Naive thymus-derived CD4-positive, alpha-beta T cell (primary cell): ENCODE data around the gene ZNF160. TPM values are rescaled to one million over a fixed set of nuclear protein-coding genes. Genes with fewer than 3 reads are reported as not detected.

Source experiments
- ATAC-seq: fragments of 150-1000 bp; cut with Tn5 transposase; 2 replicates; pipeline ENCODE4 v1.10.0; 2021; ENCODE audit warnings: mild to moderate bottlenecking, moderate library complexity
- CTCF ChIA-PET: fragments of 350-600 bp; sonication (Branson Sonifier 250); formaldehyde crosslinking; loops from one replicate; lab custom pipeline; 2021; ENCODE audit warnings: antibody characterized with exemption; lab: Charles Lee
- POLR2A ChIA-PET: fragments of 350-600 bp; sonication (Branson Sonifier 250); formaldehyde crosslinking; loops from one replicate; lab custom pipeline; 2021; ENCODE audit warnings: antibody characterized with exemption, inconsistent platforms; lab: Charles Lee
- DNase-seq, 9 donors: peaks; one replicate each; pipeline versions ENCODE4 v3.0.0 to v3.0.0-alpha.2; 2020 to 2022; ENCODE audit warnings: mixed read lengths in 1 of 9
- H3K27ac ChIP-seq: one replicate; pipeline ENCODE4 v1.7.0; 2013; ENCODE audit warnings: mild to moderate bottlenecking, low read depth, low read length, moderate library complexity
- H3K27me3 ChIP-seq, 2 donors: one replicate each; pipeline ENCODE4 v1.7.0; 2013; ENCODE audit warnings: low read length in 2 of 2, mild to moderate bottlenecking in 2 of 2, moderate library complexity in 2 of 2; ENCODE audit not compliant: control insufficient read depth in 2 of 2, insufficient read depth in 2 of 2
- H3K36me3 ChIP-seq, 3 experiments: 1 replicate in 2 of 3; 2 replicates in 1 of 3; pipeline ENCODE4 v1.7.0; 2013; ENCODE audit warnings: low read length in 3 of 3, mild to moderate bottlenecking in 3 of 3, moderate library complexity in 1 of 3; ENCODE audit not compliant: insufficient read depth in 3 of 3, control insufficient read depth in 2 of 3
- H3K4me1 ChIP-seq, 2 donors: one replicate each; pipeline ENCODE4 v1.7.0; 2013; ENCODE audit warnings: low read length in 2 of 2, mild to moderate bottlenecking in 2 of 2, moderate library complexity in 1 of 2; ENCODE audit not compliant: control insufficient read depth in 2 of 2, insufficient read depth in 2 of 2
- H3K4me3 ChIP-seq: 2 replicates; pipeline ENCODE4 v1.7.0; 2013; ENCODE audit warnings: mild to moderate bottlenecking, low read length
- H3K9me3 ChIP-seq, 3 experiments: 1 replicate in 2 of 3; 2 replicates in 1 of 3; pipeline ENCODE4 v1.7.0; 2013; ENCODE audit warnings: low read length in 3 of 3; ENCODE audit not compliant: control insufficient read depth in 2 of 3
- H3K27ac Mint-ChIP-seq, 9 donors: one replicate each; pipeline ENCODE4 v1.8.0; 2020 to 2022; ENCODE audit warnings: mixed read lengths in 9 of 9, mild to moderate bottlenecking in 8 of 9, moderate library complexity in 5 of 9, inconsistent platforms in 2 of 9
- H3K27me3 Mint-ChIP-seq, 5 donors: one replicate each; pipeline ENCODE4 v1.8.0; 2021 to 2022; ENCODE audit warnings: mixed read lengths in 5 of 5, mild to moderate bottlenecking in 1 of 5
- H3K36me3 Mint-ChIP-seq, 5 donors: one replicate each; pipeline ENCODE4 v1.8.0; 2020 to 2022; ENCODE audit warnings: mixed read lengths in 5 of 5, mild to moderate bottlenecking in 3 of 5, inconsistent platforms in 1 of 5
- H3K4me1 Mint-ChIP-seq, 7 donors: one replicate each; pipeline ENCODE4 v1.8.0; 2020 to 2022; ENCODE audit warnings: mixed read lengths in 7 of 7, mild to moderate bottlenecking in 3 of 7, inconsistent platforms in 1 of 7
- H3K4me3 Mint-ChIP-seq, 10 donors: one replicate each; pipeline ENCODE4 v1.8.0; 2020 to 2022; ENCODE audit warnings: mild to moderate bottlenecking in 10 of 10, mixed read lengths in 10 of 10, moderate library complexity in 6 of 10, inconsistent platforms in 2 of 10
- H3K9me3 Mint-ChIP-seq, 11 donors: one replicate each; pipeline ENCODE4 v1.8.0; 2020 to 2022; ENCODE audit warnings: mixed read lengths in 11 of 11, mild to moderate bottlenecking in 4 of 11, inconsistent platforms in 1 of 11, moderate library complexity in 1 of 11
- intact Hi-C, 2 donors: fragments of 100-400 bp; cut with micrococcal nuclease; formaldehyde crosslinking; loops; one replicate each; pipeline ENCODE4 v1.15.1; 2023
- polyA plus RNA-seq, 2 donors: library from polyadenylated mRNA; unstranded; fragments of 300-500 nt; fragmentation: Illumina TruSeq; gene quantifications; one replicate each; pipeline ENCODE4 v1.2.3, GENCODE V29; 2021
- total RNA-seq, 6 experiments: library from RNA in 5 of 6; stranded (reverse) in 5 of 6; gene quantifications; 1 replicate in 5 of 6; 2 replicates in 1 of 6; pipeline ENCODE4 v1.2.3 and lab custom pipeline; 2021 to 2026

ZNF160 gene
- total and polyA plus RNA-seq, 7 experiments from 2014 or later = 24.2 to 75.3 (median 40.9) TPM

DNA sequence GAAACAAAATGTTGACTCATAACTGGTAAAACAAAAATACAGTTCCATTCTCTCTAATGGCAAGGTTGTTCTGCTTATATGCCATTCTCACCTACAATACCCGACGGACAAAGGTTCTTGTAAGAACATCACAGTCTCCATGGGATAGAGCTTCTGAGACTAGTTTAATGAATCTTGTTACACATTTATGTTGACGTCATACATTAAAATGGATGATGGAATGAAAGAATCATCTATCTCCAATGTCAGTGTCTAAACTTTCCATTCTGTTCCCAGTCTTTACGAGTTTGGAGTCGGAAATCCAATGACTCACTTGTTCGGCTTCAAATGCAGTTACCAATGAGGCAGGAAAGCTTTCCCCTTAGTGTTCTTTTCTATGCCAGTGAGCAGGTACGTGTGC, 17.7 kb downstream of the ZNF160 start:
- DNase-seq (no peak), ATAC-seq (no peak)
- intact Hi-C loops = no loop called here
- peaks cover 4 to 95% (median 37%) of the 10 kb centered on the region in 11 donors for H3K9me3 Mint-ChIP-seq
- ChIA-PET POLR2A (no interaction called here), CTCF (no interaction called here)
- no peaks in the 10 kb centered on the region for H3K4me1 ChIP-seq
- peaks cover 3 to 8% (median 6%) of the 10 kb centered on the region in 7 donors for H3K4me1 Mint-ChIP-seq
- H3K4me3 Mint-ChIP-seq = no peak overlapping the region
- H3K36me3 ChIP-seq = peaks cover 18 to 78% (median 32%) of the 10 kb centered on the region in 3 experiments
- no peaks in the 10 kb centered on the region for H3K27me3 ChIP-seq
- H3K27ac Mint-ChIP-seq = peak overlapping the region in 1 of 9 donors; percentile 8
- H3K27ac ChIP-seq = no peak overlapping the region
- no peak overlapping the region for H3K4me3 ChIP-seq
- peaks cover 0 to 32% (median 7%) of the 10 kb centered on the region in 3 experiments for H3K9me3 ChIP-seq
- peaks cover 54 to 98% (median 97%) of the 10 kb centered on the region in 5 donors for H3K36me3 Mint-ChIP-seq
- H3K27me3 Mint-ChIP-seq = no peaks in the 10 kb centered on the region

DNA sequence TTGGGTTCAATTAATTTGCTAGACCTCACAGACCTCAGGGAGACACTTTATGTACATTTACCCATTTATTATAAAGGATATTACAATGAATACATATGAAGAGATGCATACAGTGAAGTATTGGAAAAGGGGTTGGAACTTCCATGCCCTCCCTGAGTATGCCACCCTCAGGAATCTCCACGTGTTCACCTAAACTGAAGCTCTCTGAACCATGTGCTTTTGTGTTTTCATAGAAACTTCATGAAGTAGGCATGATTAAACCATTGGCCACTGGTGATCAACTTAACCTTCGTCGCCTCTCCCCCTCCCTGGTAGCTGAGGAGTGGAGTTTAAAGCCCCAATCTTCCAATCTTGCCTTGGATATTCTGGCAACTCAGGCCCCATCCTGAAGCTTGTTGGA, 20.3 kb downstream of the ZNF160 start:
- CTCF ChIA-PET = no interaction called here
- POLR2A ChIA-PET = interaction anchor here (0.7 kb wide), 1 partner anchor 19 kb away, joined by 3 read pairs; no protein-coding TSS in a partner anchor
- peaks cover 0 to 6% (median 3%) of the 10 kb centered on the region in 7 donors for H3K4me1 Mint-ChIP-seq
- no peaks in the 10 kb centered on the region for H3K4me1 ChIP-seq
- no peak for ATAC-seq
- no peaks in the 10 kb centered on the region for H3K27me3 Mint-ChIP-seq
- H3K27ac Mint-ChIP-seq = no peak overlapping the region
- peaks cover 0 to 46% (median 7%) of the 10 kb centered on the region in 3 experiments for H3K9me3 ChIP-seq
- H3K4me3 Mint-ChIP-seq = no peak overlapping the region
- H3K9me3 Mint-ChIP-seq = peaks cover 12 to 98% (median 56%) of the 10 kb centered on the region in 11 donors
- H3K27ac ChIP-seq = no peak overlapping the region
- no peaks in the 10 kb centered on the region for H3K27me3 ChIP-seq
- H3K36me3 Mint-ChIP-seq = peaks cover 53 to 98% (median 96%) of the 10 kb centered on the region in 5 donors
- H3K4me3 ChIP-seq = no peak overlapping the region
- peaks cover 11 to 76% (median 30%) of the 10 kb centered on the region in 3 experiments for H3K36me3 ChIP-seq
- intact Hi-C loops = no loop called here
- DNase-seq = no peak

DNA sequence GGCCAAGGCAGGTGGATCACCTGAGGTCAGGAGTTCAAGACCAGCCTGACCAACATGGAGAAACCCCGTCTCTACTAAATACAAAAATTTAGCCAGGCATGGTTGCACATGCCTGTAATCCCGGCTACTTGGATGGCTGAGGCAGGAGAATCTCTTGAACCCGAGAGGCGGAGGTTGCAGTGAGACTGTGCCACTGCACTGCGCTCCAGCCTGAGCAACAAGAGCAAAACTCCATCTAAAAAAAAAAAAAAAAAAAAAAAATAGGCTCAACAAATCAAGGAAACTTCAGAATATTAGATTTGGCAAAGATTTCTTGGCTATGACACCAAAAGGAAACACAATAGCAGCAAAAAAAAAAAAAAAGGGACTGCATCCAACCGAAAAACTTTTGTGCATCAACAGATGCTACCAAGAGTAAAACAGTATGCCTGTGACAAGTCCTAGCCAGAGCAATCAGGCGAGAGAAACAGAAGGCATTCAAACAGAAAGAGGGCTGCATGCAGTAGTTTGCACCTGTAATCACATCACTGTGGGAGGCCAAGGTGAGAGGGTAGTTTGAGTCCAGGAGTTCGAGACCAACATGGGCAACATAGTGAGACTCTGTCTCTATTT, 23.8 kb downstream of the ZNF160 start:
- intact Hi-C loops = no loop called here
- Mint-ChIP-seq H3K4me3 (no peak overlapping the region), H3K4me1 (peaks cover 0 to 4% (median 0%) of the 10 kb centered on the region in 7 donors), H3K9me3 (peaks cover 12 to 100% (median 86%) of the 10 kb centered on the region in 11 donors), H3K27me3 (no peaks in the 10 kb centered on the region), H3K27ac (peak overlapping the region in 2 of 9 donors; percentile 39 to 48), H3K36me3 (peaks cover 57 to 98% (median 97%) of the 10 kb centered on the region in 5 donors)
- no peaks in the 10 kb centered on the region for H3K4me1 ChIP-seq
- H3K9me3 ChIP-seq = peaks cover 6 to 73% (median 21%) of the 10 kb centered on the region in 3 experiments
- H3K4me3 ChIP-seq = no peak overlapping the region
- no peak for DNase-seq
- H3K27me3 ChIP-seq = no peaks in the 10 kb centered on the region
- H3K27ac ChIP-seq = no peak overlapping the region
- CTCF ChIA-PET = no interaction called here
- ATAC-seq = no peak
- POLR2A ChIA-PET = no interaction called here
- H3K36me3 ChIP-seq = peaks cover 12 to 71% (median 20%) of the 10 kb centered on the region in 3 experiments

DNA sequence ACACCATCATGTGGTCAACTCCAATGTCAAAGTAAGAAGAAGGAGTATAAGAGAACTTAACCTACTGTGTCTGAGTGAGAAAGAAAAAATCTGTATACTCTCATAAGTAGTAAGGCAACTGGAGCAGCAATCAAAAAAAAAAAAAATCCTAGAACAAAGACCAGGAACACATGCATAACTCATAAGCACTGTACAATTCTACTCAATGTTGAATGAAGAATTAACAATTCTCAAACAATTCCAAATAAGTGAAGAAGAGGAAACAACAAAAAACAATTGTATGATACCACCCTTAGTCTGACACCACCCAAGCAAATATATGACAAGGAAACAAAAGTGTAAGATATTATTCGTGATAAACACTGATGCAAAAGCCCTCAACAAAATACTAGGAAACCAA, 24.6 kb downstream of the ZNF160 start:
- no peaks in the 10 kb centered on the region for H3K4me1 ChIP-seq
- Mint-ChIP-seq H3K4me3 (no peak overlapping the region), H3K4me1 (peaks cover 0 to 4% (median 0%) of the 10 kb centered on the region in 7 donors), H3K9me3 (peaks cover 12 to 100% (median 84%) of the 10 kb centered on the region in 11 donors), H3K36me3 (peaks cover 55 to 98% (median 97%) of the 10 kb centered on the region in 5 donors), H3K27me3 (no peaks in the 10 kb centered on the region), H3K27ac (peak overlapping the region in 1 of 9 donors; percentile 32)
- peaks cover 16 to 72% (median 25%) of the 10 kb centered on the region in 3 experiments for H3K36me3 ChIP-seq
- ATAC-seq (no peak), DNase-seq (no peak)
- H3K4me3 ChIP-seq = no peak overlapping the region
- peaks cover 6 to 74% (median 21%) of the 10 kb centered on the region in 3 experiments for H3K9me3 ChIP-seq
- no peaks in the 10 kb centered on the region for H3K27me3 ChIP-seq
- intact Hi-C loops = no loop called here
- no peak overlapping the region for H3K27ac ChIP-seq
- ChIA-PET POLR2A (no interaction called here), CTCF (no interaction called here)

DNA sequence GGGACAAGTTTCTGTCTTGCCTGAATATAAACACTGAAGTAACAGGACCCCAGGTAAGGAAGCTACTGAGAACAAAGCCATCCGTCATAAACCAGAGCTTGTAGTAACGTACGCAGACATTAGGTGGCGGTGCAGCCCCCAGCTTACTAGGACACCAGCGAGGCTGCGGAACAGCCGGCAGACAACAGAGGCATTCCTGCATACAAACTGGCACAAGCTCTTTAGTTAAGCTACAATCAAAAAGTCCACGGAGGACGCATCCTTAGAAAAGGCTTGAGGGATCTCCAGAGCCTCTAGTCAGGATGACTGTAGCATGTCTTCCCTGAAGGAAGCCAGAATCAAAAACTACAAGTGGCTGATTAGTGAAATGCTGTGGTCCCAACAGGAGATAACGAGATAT, 26.2 kb downstream of the ZNF160 start:
- Histone ChIP-seq H3K9me3 (peaks cover 6 to 82% (median 24%) of the 10 kb centered on the region in 3 experiments), H3K4me1 (no peaks in the 10 kb centered on the region), H3K4me3 (no peak overlapping the region), H3K27ac (no peak overlapping the region), H3K36me3 (peaks cover 24 to 82% (median 35%) of the 10 kb centered on the region in 3 experiments), H3K27me3 (no peaks in the 10 kb centered on the region)
- ChIA-PET CTCF (no interaction called here), POLR2A (no interaction called here)
- Mint-ChIP-seq H3K9me3 (peaks cover 12 to 100% (median 84%) of the 10 kb centered on the region in 11 donors), H3K27ac (no peak overlapping the region), H3K27me3 (no peaks in the 10 kb centered on the region), H3K36me3 (peaks cover 56 to 98% (median 95%) of the 10 kb centered on the region in 5 donors), H3K4me3 (no peak overlapping the region), H3K4me1 (peaks cover 0 to 4% (median 0%) of the 10 kb centered on the region in 7 donors)
- no peak for DNase-seq
- ATAC-seq = no peak
- intact Hi-C loops = no loop called here

DNA sequence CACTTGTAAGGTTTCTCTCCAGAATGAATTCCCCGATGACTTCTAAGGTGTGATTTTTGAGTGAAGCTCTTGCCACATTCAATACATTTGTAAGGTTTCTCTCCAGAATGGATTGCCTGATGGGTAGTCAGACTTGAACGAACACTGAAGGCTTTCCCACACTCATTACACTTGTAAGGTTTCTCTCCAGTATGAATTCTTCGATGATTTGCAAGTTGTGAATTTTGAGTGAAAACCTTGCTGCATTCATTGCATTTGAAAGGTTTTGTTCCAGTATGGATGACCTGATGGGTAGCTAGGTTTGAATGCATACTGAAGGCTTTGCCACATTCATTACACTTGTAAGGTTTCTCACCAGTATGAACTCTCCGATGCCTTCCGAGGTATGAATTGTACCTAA, 34.4 kb downstream of the ZNF160 start:
- peak overlapping the region; percentile 7 for H3K4me3 ChIP-seq
- no peak overlapping the region for H3K27ac ChIP-seq
- ATAC-seq (no peak), DNase-seq (no peak)
- no peaks in the 10 kb centered on the region for H3K27me3 ChIP-seq
- POLR2A ChIA-PET = no interaction called here
- H3K4me1 Mint-ChIP-seq = no peaks in the 10 kb centered on the region
- peaks cover 34 to 79% (median 58%) of the 10 kb centered on the region in 5 donors for H3K36me3 Mint-ChIP-seq
- peaks cover 19 to 55% (median 31%) of the 10 kb centered on the region in 3 experiments for H3K36me3 ChIP-seq
- no peaks in the 10 kb centered on the region for H3K27me3 Mint-ChIP-seq
- H3K27ac Mint-ChIP-seq = no peak overlapping the region
- H3K4me1 ChIP-seq = no peaks in the 10 kb centered on the region
- peaks cover 29 to 91% (median 41%) of the 10 kb centered on the region in 3 experiments for H3K9me3 ChIP-seq
- no peak overlapping the region for H3K4me3 Mint-ChIP-seq
- peaks cover 14 to 94% (median 69%) of the 10 kb centered on the region in 11 donors for H3K9me3 Mint-ChIP-seq
- intact Hi-C loops = no loop called here
- CTCF ChIA-PET = no interaction called here
